Measurements from ENCODE around the gene CST9L. TPM values are rescaled to one million over a fixed set of nuclear protein-coding genes. Genes with fewer than 3 reads are reported as not detected.
A peak's percentile ranks its signal among the peaks of the same experiment; 100 is the strongest.

CST9L gene, protein sequence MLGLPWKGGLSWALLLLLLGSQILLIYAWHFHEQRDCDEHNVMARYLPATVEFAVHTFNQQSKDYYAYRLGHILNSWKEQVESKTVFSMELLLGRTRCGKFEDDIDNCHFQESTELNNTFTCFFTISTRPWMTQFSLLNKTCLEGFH
- not detected for total RNA-seq
- 0.09 TPM for polyA plus RNA-seq
- long read RNA-seq, donor 1 = 0 reads
- long read RNA-seq, donor 2 = 0 reads
- long read RNA-seq, donor 3 = 0 reads
- long read RNA-seq, donor 4 = 0 reads
- long read RNA-seq, donor 5 = 0 reads
- long read RNA-seq, donor 6 = 0 reads
- long read RNA-seq, donor 7 = 0 reads
- long read RNA-seq, donor 8 = 0 reads
- long read RNA-seq, donor 9 = 0 reads
- long read RNA-seq, donor 10 = 0 reads

DNA sequence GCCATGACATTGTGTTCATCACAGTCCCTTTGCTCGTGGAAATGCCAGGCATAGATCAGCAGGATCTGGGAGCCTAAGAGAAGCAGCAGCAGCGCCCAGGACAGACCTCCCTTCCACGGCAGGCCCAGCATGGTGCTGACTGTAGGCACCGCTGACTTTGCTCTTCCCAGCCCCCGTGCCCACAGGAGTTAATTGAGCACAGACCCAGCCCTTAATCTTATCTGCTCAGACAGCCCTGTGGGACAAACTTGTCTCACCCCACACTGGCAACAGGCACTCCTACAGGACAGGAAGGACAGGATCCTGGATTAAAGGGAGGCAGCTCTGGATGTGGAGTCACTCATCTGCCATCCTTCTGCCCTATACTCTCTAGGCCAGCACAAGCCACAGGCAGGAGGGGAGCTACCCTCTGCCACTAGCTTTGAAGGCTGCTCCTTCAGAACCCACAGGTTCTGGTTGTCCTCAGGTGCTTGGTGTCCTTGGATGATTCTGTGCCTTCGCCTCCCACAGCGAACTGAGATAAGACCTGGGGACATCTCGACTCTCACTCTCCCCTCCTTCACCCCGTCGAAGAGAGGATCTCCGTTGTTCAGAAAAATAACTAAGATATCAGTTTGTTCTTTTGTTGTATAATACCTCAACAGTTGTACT lies at the start of gene CST9L:
TSS of gene CST9L (minus strand) at position 165 of the 651 bp plus-strand sequence. CDS start at position 131, 34 bp downstream.
- no peak within 1 kb of the TSS for H3K4me3 ChIP-seq (ENCODE audit: low read length in 2 of 2)
- no peaks in the 10 kb centered on the region for H3K4me1 ChIP-seq (ENCODE audit: control insufficient read depth in 2 of 2, insufficient read depth in 2 of 2, low read length in 2 of 2)
- H3K9me3 ChIP-seq (ENCODE audit: control insufficient read depth in 2 of 2, insufficient read depth in 1 of 2, low read length in 1 of 2) = no peaks in the 10 kb centered on the region
- no peak within 1 kb of the TSS for H3K27ac ChIP-seq (ENCODE audit: low read depth in 1 of 2, low read length in 1 of 2)
- peaks cover 0 to 7% of the 10 kb centered on the region in 2 donors for H3K27me3 ChIP-seq (ENCODE audit: control insufficient read depth in 2 of 2, insufficient read depth in 1 of 2, low read length in 1 of 2)
- H3K36me3 ChIP-seq (ENCODE audit: control insufficient read depth in 2 of 2, insufficient read depth in 2 of 2, low read length in 1 of 2) = no peaks in the 10 kb centered on the region
- 85% methylated on average over 11 of the region's 11 CpGs for WGBS
- no peak for DNase-seq (ENCODE audit: low read depth in 6 of 9, low spot score in 9 of 9)

DNA sequence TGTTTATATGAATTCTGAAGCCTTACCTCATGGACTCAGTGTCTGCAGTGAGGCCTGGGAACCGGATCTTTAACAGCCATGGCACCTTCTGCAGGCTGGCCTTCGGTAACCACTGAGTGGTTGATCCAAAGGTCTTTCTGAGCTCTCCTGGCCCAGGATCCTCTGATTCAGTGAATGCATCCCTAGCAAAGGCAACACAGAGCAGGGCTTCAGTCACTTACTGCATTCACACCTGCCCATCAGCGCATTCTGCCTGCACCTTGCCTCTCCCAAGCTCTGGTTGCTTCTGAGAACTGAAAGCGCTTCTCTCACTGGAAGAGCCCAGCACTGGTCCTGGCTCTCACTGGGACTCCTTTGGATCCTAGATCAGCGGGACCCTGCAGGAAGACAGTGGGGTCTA lies 45.9 kb upstream of the CST9L start:
- Histone ChIP-seq H3K36me3 (ENCODE audit: control insufficient read depth in 2 of 2, insufficient read depth in 2 of 2, low read length in 1 of 2) (no peaks in the 10 kb centered on the region), H3K27ac (ENCODE audit: low read depth in 1 of 2, low read length in 1 of 2) (no peak overlapping the region), H3K27me3 (ENCODE audit: control insufficient read depth in 2 of 2, insufficient read depth in 1 of 2, low read length in 1 of 2) (no peaks in the 10 kb centered on the region), H3K4me3 (ENCODE audit: low read length in 2 of 2) (no peak overlapping the region), H3K9me3 (ENCODE audit: control insufficient read depth in 2 of 2, insufficient read depth in 1 of 2, low read length in 1 of 2) (no peaks in the 10 kb centered on the region), H3K4me1 (ENCODE audit: control insufficient read depth in 2 of 2, insufficient read depth in 2 of 2, low read length in 2 of 2) (no peaks in the 10 kb centered on the region)
- DNase-seq (ENCODE audit: low read depth in 6 of 9, low spot score in 9 of 9) = no peak
- WGBS = 97% methylated on average over 5 of the region's 5 CpGs

DNA sequence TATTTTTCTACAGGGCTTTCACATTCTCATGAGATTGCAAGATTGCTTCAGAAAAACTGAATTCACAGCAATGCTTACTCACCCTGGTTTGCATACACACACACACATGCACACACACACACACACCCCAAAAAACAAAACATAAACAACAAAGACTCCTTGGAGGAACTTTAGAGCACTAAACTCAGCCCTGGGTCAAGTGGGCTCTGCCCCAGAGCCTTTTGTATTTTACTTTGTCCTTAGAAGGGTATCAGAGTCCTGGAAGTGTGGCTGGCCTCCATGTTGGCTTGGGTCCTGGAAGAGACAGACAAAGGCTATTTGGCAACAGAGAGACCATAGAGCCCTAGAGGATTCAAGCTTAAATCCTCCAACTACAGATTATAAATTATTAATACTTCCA lies 45.4 kb upstream of the CST9L start:
- Histone ChIP-seq H3K27me3 (ENCODE audit: control insufficient read depth in 2 of 2, insufficient read depth in 1 of 2, low read length in 1 of 2) (no peaks in the 10 kb centered on the region), H3K9me3 (ENCODE audit: control insufficient read depth in 2 of 2, insufficient read depth in 1 of 2, low read length in 1 of 2) (no peaks in the 10 kb centered on the region), H3K4me1 (ENCODE audit: control insufficient read depth in 2 of 2, insufficient read depth in 2 of 2, low read length in 2 of 2) (no peaks in the 10 kb centered on the region), H3K27ac (ENCODE audit: low read depth in 1 of 2, low read length in 1 of 2) (no peak overlapping the region), H3K4me3 (ENCODE audit: low read length in 2 of 2) (no peak overlapping the region), H3K36me3 (ENCODE audit: control insufficient read depth in 2 of 2, insufficient read depth in 2 of 2, low read length in 1 of 2) (no peaks in the 10 kb centered on the region)
- no peak for DNase-seq (ENCODE audit: low read depth in 6 of 9, low spot score in 9 of 9)

DNA sequence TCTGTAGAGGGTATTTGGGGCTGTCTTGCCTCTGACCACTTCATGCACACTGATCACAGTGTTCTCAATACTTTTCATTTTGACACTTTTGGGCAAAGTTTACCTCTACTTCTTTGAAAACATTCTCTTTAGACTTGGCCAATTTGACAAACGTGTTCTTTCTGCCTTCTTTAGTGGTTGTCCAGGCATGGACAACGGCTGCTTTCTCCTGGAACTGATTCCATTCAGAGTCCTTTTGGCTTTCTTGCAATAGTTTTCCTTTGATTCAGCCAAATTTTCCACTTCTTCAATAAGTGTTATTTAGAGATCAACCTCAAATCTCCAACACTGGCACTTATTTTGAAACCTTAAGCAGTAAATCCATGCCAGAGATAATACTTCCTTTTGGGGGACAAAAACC lies 44.1 kb upstream of the CST9L start:
- H3K27me3 ChIP-seq (ENCODE audit: control insufficient read depth in 2 of 2, insufficient read depth in 1 of 2, low read length in 1 of 2) = no peaks in the 10 kb centered on the region
- no peaks in the 10 kb centered on the region for H3K9me3 ChIP-seq (ENCODE audit: control insufficient read depth in 2 of 2, insufficient read depth in 1 of 2, low read length in 1 of 2)
- H3K4me1 ChIP-seq (ENCODE audit: control insufficient read depth in 2 of 2, insufficient read depth in 2 of 2, low read length in 2 of 2) = peaks cover 0 to 3% of the 10 kb centered on the region in 2 donors
- 93% methylated on average over 2 of the region's 2 CpGs for WGBS
- no peak for DNase-seq (ENCODE audit: low read depth in 6 of 9, low spot score in 9 of 9)
- H3K27ac ChIP-seq (ENCODE audit: low read depth in 1 of 2, low read length in 1 of 2) = no peak overlapping the region
- no peak overlapping the region for H3K4me3 ChIP-seq (ENCODE audit: low read length in 2 of 2)
- H3K36me3 ChIP-seq (ENCODE audit: control insufficient read depth in 2 of 2, insufficient read depth in 2 of 2, low read length in 1 of 2) = no peaks in the 10 kb centered on the region

DNA sequence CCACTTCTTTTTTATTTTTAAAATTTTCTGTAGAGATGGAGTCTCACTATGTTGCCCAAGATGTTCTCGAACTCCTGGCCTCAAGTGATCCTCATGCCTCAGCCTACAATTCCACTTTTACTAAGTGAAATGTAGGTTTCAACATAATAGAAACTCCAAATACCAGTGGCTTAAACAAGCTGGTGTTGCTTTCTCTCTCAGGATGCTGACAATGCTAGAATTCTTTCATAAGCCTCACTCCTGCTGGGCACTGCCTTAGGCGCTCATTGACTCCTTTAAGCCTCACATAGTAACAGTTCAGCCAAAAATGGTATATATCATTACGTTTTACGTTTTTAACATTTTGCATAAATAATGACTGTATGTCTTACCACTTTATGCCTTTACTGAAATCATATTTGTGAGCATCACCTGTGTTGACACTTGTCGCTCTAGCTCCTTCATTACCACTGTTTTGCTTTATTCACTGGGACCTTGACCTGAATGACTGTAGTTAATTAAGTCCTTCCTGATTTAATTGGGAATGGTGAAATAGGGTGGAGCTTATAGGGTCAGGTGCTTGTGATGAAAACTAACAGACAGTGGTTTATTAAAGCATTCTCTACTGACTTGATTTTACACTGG lies 41.3 kb upstream of the CST9L start:
- H3K9me3 ChIP-seq (ENCODE audit: control insufficient read depth in 2 of 2, insufficient read depth in 1 of 2, low read length in 1 of 2) = no peaks in the 10 kb centered on the region
- 97% methylated on average over 5 of the region's 5 CpGs for WGBS
- H3K27ac ChIP-seq (ENCODE audit: low read depth in 1 of 2, low read length in 1 of 2) = no peak overlapping the region
- no peaks in the 10 kb centered on the region for H3K36me3 ChIP-seq (ENCODE audit: control insufficient read depth in 2 of 2, insufficient read depth in 2 of 2, low read length in 1 of 2)
- peaks cover 2 to 23% of the 10 kb centered on the region in 2 donors for H3K4me1 ChIP-seq (ENCODE audit: control insufficient read depth in 2 of 2, insufficient read depth in 2 of 2, low read length in 2 of 2)
- H3K27me3 ChIP-seq (ENCODE audit: control insufficient read depth in 2 of 2, insufficient read depth in 1 of 2, low read length in 1 of 2) = no peaks in the 10 kb centered on the region
- DNase-seq (ENCODE audit: low read depth in 6 of 9, low spot score in 9 of 9) = no peak
- H3K4me3 ChIP-seq (ENCODE audit: low read length in 2 of 2) = no peak overlapping the region

DNA sequence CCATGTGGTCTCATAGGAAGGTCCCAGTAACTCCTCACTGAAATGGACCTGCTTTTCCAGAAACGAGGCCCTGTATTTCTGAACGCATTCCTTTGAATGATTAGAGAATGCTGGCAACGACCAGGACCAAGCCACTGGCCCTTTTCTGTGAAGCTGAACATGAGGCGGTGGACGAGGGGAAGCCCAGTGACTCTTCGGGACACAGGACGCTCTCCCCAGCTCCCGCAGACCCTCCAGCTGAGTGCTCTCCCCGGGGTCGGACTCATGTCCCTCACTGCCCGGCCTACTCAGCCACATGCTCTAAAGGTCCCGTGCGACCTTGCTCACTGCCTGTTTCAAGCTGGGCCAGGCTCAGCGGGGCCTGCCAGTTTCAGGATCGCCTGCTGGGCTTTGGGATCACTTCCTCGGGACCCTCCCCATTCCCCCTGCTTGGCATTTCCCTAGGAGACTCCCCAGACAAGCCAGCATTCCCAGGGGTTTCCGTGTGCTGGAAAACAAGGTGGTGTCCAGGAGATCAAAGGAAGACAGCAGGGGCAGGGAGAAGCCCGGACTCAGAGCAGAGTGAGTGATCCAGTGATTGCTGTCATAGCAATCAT lies 40.1 kb upstream of the CST9L start:
- WGBS = 93% methylated on average over 18 of the region's 18 CpGs
- no peak overlapping the region for H3K4me3 ChIP-seq (ENCODE audit: low read length in 2 of 2)
- peaks cover 2 to 24% of the 10 kb centered on the region in 2 donors for H3K4me1 ChIP-seq (ENCODE audit: control insufficient read depth in 2 of 2, insufficient read depth in 2 of 2, low read length in 2 of 2)
- no peaks in the 10 kb centered on the region for H3K27me3 ChIP-seq (ENCODE audit: control insufficient read depth in 2 of 2, insufficient read depth in 1 of 2, low read length in 1 of 2)
- no peaks in the 10 kb centered on the region for H3K9me3 ChIP-seq (ENCODE audit: control insufficient read depth in 2 of 2, insufficient read depth in 1 of 2, low read length in 1 of 2)
- no peaks in the 10 kb centered on the region for H3K36me3 ChIP-seq (ENCODE audit: control insufficient read depth in 2 of 2, insufficient read depth in 2 of 2, low read length in 1 of 2)
- DNase-seq (ENCODE audit: low read depth in 6 of 9, low spot score in 9 of 9) = no peak
- H3K27ac ChIP-seq (ENCODE audit: low read depth in 1 of 2, low read length in 1 of 2) = peak overlapping the region in 1 of 2 donors; percentile 66

DNA sequence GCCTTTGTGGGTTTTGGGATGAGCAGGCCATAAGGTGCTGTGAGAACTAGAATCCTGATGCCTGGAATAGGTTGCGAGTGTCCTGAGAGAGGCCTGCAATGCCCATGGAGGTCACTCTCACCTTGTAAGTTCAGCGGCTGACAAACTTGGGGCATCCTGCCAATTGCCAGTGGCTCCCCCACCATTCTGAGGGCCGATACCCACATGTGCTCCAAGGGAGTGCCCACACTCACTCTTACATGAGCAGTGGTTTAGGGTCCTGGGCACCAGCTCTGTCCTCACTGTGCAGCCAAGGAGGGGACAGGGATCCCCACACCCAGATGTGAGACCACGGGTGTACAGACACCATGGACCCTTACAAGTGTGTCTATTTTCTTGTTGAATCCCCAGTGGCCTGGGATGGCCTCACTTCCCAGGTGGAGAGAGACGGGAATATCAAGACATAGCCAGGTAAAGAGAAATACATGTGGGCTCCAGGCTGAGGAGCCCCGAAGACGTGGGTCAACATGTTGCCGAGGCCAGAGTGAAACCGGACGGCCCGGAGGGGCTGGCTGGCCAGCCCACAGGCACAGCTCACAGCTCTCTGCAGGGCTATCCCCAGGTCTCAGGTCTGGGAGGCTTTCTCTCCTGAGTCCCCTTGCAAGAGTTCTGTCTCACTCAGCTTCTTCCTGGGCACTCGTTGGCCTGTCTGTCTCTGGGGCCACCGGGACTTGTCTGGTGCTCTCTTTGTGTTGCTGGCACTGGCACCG lies 39.4 kb upstream of the CST9L start:
- no peaks in the 10 kb centered on the region for H3K27me3 ChIP-seq (ENCODE audit: control insufficient read depth in 2 of 2, insufficient read depth in 1 of 2, low read length in 1 of 2)
- H3K4me1 ChIP-seq (ENCODE audit: control insufficient read depth in 2 of 2, insufficient read depth in 2 of 2, low read length in 2 of 2) = peaks cover 2 to 31% of the 10 kb centered on the region in 2 donors
- 96% methylated on average over 14 of the region's 14 CpGs for WGBS
- H3K9me3 ChIP-seq (ENCODE audit: control insufficient read depth in 2 of 2, insufficient read depth in 1 of 2, low read length in 1 of 2) = no peaks in the 10 kb centered on the region
- H3K36me3 ChIP-seq (ENCODE audit: control insufficient read depth in 2 of 2, insufficient read depth in 2 of 2, low read length in 1 of 2) = no peaks in the 10 kb centered on the region
- no peak overlapping the region for H3K4me3 ChIP-seq (ENCODE audit: low read length in 2 of 2)
- peak overlapping the region; percentile 53 to 66 for H3K27ac ChIP-seq (ENCODE audit: low read depth in 1 of 2, low read length in 1 of 2)
- DNase-seq (ENCODE audit: low read depth in 6 of 9, low spot score in 9 of 9) = no peak

DNA sequence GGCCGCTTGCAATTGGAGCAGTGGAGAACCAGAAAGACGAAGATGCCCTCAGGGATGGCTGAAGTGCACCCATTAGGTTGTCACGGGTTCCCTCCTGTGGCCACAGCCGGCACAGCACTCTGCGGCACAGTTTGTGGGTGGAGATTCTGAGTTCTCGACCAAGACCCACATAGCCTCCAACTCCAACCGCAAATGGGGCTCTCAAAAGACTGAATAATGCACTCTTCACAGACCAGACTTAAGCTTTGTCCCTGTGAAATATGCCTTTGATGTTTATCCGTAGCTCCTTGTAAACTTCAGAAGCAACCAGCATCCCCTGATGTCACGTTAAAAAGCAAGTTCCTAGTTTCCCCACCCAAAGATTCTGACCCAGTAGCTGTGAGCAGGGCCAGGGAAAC lies 38.4 kb upstream of the CST9L start:
- peaks cover 2 to 41% of the 10 kb centered on the region in 2 donors for H3K4me1 ChIP-seq (ENCODE audit: control insufficient read depth in 2 of 2, insufficient read depth in 2 of 2, low read length in 2 of 2)
- peak; percentile 36 to 80 (median 63) for DNase-seq (ENCODE audit: low read depth in 6 of 9, low spot score in 9 of 9)
- H3K27me3 ChIP-seq (ENCODE audit: control insufficient read depth in 2 of 2, insufficient read depth in 1 of 2, low read length in 1 of 2) = no peaks in the 10 kb centered on the region
- H3K36me3 ChIP-seq (ENCODE audit: control insufficient read depth in 2 of 2, insufficient read depth in 2 of 2, low read length in 1 of 2) = no peaks in the 10 kb centered on the region
- 12% methylated on average over 9 of the region's 9 CpGs for WGBS
- H3K27ac ChIP-seq (ENCODE audit: low read depth in 1 of 2, low read length in 1 of 2) = peak overlapping the region; percentile 48 to 54
- no peak overlapping the region for H3K4me3 ChIP-seq (ENCODE audit: low read length in 2 of 2)
- no peaks in the 10 kb centered on the region for H3K9me3 ChIP-seq (ENCODE audit: control insufficient read depth in 2 of 2, insufficient read depth in 1 of 2, low read length in 1 of 2)
